GM21576 (cell line): Measurements from ENCODE around the gene CCRL2.
"Not testable (repeated sequence)": the region's sequence is repeated elsewhere in the genome, so short reads cannot be mapped to it uniquely, and the experiment has no call there.

ENCODE experiments used
- ATAC-seq: cut with Tn5 transposase; IDR thresholded peaks from one replicate; pipeline ENCODE4 v1.9.1; 2021; ENCODE audit warnings: mild to moderate bottlenecking, moderate library complexity; ENCODE audit not compliant: unreplicated experiment

Gene CCRL2

GRCh38 chr3:46401579-46401978 is 5.5 kb upstream of the CCRL2 start:
- no peak for ATAC-seq

DNA sequence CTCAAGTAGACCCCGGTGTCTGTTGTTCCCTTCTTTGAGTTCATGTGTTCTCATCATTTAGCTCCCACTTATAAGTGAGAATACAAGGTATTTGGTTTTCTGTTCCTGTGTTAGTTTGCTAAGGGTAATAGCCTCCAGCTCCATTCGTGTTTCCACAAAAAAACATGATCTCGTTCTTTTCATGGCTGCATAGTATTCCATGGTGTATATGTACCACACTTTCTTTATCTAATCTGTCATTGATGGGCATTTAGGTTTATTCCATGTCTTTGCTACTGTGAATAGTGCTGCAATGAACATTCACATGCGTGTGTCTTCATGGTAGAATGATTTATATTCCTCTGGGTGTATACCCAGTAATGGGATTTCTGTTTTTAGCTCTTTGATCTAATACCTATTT is 4.2 kb upstream of the CCRL2 start:
- not testable (repeated sequence) for ATAC-seq

- no peak for ATAC-seq
These were observed 1.6 kb upstream of the CCRL2 start for GRCh38 chr3:46405301-46406019.

DNA sequence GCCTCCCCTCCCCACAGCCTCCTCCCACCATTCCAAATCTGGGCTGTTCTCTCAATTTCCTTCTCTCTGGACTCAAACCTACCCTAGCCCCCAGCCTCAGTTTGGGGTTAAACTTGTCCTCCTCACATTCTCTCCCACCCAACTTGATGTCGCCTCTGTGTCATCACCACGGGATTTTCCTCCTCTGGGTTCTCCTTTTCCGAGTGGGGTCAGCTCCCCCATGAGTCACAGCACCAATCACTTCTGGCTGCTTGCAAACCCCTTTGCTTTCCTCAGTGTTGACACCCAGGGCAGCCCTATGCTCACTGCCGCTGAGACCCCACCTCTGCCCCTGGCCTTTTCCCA is 644 bp upstream of the CCRL2 start:
- no peak for ATAC-seq

- no peak for ATAC-seq
These were observed 911 bp downstream of the CCRL2 start for GRCh38 chr3:46407970-46408369.

DNA sequence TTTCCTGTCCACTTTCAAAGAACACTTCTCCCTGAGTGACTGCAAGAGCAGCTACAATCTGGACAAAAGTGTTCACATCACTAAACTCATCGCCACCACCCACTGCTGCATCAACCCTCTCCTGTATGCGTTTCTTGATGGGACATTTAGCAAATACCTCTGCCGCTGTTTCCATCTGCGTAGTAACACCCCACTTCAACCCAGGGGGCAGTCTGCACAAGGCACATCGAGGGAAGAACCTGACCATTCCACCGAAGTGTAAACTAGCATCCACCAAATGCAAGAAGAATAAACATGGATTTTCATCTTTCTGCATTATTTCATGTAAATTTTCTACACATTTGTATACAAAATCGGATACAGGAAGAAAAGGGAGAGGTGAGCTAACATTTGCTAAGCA is 1.8 kb downstream of the CCRL2 start:
- no peak for ATAC-seq

DNA sequence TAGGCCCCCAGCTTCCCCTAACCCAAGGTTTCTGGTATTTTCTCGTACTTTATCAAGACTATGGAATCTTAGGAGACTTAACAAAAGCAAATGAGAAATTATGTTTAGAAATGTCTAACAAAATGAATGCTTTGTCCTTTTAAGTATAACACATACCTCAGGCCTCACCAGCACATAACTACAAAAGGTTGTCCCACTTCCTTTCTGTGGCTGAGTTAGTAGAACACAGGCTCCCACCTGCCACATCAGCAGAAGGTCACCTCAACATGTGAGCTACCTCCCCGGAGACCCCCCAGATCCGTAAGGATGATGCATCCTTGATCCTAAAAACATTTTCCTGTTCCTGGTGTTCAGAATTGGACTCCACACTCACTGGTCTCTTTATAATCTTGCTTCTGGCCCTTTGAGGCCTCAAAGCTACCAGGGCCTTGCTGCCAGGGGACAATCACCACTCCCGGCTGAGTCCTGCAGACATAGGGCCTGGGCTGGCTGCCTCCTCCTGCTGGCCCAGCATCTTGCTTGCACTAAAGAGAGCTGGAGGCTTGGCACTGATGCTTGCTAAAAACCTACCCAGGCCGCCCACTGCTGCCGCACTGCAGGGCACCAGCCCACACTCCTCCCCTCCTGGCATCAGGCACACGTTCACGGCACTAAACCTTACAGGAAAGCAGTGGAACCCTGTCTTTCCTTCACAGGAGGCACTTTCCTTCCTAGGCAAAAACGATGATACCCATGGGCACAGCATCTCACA is 2.9 kb downstream of the CCRL2 start:
- no peak for ATAC-seq

- ATAC-seq = no peak
These were observed 3.6 kb downstream of the CCRL2 start for GRCh38 chr3:46410669-46411068.

DNA sequence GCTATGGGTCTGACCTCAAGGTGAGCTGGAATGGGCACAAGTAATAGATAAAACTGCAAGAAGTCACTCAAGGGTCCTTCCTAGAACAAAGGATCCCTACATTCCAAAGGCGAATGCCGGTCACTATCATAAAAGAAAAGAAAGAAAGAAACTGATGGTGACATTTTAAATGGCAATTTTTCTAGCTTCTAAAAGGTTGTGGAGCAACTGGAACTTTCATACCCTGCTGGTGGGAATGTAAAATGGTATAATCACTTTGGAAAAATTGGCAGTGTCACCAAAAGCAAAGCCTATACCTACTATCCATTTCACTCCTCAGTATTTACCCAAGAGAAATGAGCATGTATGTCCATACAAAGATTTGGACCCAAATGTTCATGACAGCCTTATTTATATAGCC is 4.2 kb downstream of the CCRL2 start:
- no peak for ATAC-seq

DNA sequence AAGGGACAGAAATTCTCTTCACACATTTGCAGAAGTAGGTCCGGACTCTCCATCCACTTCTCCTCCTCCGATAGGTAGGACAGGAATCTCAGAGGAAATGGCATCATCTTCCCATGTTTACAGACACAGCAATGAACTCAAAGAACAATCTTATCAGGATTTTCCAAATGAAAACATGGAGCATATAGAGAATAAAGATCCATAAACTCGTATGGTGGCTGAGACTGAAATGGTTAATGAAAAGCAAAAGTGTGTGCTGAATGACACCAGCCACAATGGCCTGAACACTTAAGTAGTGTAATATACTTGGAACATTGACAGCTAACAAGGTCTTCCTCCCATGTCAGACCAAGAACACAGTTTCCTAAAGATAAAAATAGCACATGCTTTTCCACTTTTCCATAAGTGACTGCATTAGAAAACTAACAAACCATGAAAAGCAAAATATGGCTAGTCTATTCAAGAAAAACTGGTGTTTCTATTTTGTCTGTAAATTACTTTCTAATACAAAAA is 5.8 kb downstream of the CCRL2 start:
- no peak for ATAC-seq

GRCh38 chr3:46413951-46414350 is 6.9 kb downstream of the CCRL2 start:
- no peak for ATAC-seq

DNA sequence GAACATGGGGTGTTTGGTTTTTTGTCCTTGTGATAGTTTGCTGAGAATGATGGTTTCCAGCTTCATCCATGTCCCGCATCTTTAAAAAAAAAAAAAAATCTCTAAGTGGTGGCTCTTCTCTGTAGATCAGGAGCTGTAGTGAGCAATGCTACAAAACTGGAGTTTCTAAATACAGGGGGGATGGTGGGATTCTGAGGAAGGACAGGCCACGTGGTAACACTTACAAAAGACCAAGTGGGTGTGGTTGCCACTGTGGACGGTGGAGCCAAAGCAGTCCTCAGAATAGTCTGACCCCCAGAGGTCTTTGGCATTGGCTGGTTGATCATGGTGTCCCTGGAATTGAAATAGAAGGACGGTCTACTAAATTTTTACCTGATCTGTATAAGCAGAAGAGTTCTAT is 7.7 kb downstream of the CCRL2 start:
- ATAC-seq = no peak

DNA sequence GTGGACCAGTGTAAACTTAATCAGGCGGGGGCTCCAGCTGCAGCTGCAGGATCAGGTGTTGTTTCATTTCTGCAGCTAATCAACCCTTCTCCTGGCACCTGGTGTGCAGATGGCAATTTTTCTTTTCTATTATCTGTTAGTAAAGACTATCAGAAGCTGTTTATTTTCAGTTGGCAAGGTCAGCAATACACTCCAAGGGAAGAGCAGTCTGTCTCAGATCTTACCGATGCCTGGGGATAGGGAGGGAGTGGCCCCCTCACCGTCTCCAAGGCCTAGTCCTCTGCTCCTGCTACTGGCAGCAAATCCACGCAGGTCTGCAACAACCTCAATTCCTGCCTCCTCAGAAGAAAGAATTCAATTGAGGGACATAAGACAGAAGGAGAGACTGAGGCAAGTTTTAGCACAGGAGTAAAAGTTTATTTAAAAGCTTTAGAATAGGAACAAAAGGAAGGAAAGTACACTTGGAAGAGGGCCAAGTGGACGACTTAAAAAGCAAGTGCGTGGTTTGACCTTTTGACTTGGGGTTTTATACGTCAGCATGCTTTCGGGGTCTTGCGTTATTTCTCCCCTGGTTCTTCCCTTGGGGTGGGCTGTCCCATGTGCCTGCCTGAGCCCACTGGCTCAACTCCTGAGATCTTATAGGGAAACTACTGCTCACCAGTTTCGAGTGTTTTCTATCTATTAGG is 9.2 kb downstream of the CCRL2 start:
- ATAC-seq = no peak

DNA sequence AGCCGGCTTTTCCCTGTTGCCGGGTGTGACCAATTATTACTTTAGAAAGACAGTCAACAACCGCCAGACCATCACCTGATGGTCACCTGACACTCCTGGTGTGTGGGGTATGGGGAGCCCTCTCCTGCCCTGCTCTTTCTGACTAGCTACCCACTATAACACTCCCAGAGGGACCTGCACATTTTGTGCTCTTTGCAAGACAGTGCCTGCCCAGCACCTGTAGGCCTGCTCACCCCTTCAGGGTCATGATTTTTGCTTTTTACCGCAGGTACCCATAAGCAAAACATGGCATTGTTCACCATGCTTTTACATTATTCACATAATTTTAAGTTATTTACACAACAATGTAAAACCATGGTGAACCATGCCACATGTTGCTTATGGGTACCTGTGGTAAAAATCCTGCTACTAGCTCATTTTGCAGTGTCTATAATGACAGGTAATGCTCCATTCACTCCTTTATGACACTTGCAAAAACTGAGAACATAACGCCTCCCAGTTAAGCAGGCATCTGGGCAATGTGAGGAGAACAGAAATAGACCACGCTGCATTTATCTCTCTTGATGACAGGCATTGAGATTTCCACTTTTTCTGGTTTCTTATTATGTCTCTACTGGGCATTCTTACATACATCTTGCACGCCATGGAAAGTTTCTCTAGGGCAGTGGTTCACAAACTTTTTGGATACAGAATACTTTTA is 9.9 kb downstream of the CCRL2 start:
- ATAC-seq = no peak

DNA sequence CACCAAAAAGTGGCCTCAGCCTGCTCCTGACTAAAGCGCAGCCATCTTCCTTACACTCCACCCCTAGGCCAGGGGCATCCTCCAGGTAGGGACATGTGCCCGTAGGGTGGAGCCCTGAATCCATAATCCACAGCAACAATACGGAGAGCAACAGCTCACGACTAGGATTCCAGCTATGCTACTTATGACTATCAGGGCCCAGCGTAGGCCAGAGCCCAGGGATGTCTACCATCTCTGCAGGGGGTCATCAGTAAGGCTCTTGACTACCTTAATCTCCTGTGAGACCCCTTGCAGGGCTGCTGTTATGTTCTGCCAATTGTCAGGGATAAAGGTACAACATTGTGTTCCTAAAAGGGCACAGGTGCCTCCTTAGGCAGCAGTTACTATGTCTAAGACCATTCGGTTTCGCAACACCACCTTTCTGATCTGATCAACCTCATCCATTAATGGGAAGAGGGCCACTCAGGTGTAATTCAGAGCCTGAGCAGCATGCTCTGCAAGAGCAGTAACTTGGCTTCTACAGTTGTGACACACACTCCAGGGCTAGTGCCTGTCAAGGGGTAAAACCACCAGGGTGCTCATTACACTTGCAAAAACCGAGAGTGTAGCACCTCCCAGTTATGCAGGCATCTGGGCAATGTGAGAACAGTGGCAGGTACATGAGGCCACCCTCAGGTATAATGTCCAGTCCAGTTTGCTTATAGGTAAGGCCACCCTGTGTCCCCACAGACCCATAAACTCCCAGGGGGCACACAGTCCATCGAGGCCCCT is 11.0 kb downstream of the CCRL2 start:
- no peak for ATAC-seq

DNA sequence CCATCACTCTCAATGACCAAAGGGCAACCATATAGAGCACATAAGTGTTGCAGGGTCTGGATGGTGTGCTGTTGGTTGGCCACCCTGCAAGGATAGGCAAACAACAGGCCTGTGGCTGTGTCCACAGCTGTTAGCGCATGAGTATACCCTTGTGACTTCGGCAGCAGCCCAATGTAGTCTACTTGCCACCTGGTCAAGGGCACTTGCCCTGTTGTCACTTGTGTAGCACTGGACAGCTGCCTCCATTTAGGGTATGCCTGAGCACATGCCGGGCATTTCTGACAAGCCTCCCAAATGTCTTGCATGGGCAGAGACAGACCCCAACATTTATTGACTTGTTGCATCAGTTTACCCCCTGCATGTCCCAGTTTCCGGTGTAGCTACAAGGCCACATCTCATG is 12.8 kb downstream of the CCRL2 start:
- no peak for ATAC-seq

DNA sequence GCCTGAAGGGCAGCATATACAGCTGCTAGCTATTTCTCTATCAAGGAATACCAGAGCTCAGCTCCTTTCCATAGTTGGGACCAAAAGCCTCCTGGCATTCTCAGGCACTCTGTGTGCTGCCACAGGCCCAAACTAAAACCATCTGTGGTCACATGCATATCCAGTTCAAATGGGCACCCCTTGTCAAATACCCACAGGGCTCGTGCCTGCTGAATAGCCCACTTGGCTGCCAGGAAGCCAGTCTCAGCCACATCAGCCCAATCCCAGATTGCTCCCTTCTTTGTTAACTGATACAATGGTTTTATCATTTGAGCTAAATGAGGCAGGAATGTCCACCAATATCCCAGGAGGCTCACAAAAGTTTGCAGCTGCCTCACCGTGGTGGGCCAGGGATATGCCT is 13.9 kb downstream of the CCRL2 start:
- ATAC-seq = no peak

GRCh38 chr3:46422617-46423016 is 15.6 kb downstream of the CCRL2 start:
- ATAC-seq = no peak

GRCh38 chr3:46423588-46423987 is 16.5 kb downstream of the CCRL2 start:
- no peak for ATAC-seq

DNA sequence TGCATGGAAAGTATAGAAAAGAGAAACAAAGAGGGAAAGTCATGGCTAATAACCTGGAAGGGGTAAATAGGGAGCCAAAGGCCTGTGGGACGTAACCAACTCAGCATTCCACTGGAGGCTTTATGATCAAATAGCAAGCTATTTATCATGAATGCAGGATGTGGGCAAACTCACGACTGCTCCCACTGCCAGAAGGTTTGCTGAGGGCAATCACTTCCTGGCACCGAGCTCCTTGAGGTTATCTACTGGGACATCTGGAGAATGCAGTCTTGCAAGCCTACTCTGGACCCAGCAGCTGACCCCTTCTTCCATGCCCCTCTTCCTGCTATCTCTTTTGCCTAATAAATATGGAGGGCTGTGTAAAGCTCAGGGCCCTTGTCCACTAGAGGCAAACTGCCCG is 19.4 kb downstream of the CCRL2 start:
- ATAC-seq = not testable (repeated sequence)

DNA sequence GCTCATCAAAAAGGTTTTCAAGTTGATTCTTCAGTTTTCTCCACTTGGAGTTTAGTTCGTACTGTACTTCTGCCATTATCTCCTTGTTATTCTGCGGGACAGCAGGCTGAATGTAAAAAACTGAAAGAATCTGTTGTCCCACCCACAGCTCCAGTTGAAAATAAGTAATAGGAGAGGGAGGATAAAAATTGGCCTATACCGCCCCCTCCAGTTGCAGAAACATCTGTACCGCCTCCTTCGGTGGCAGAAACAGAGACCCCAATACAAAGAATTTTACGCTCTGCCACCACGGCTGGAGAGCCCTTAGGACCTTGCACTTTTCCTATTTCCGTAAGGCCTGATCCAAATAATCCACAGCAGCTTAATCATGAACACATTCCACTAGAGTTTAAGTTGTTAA is 20.3 kb downstream of the CCRL2 start:
- ATAC-seq = not testable (repeated sequence)
